ENCODE data around the gene TAB2. TPM values are rescaled to one million over a fixed set of nuclear protein-coding genes. Genes with fewer than 3 reads are reported as not detected.

The TAB2 gene
- total RNA-seq, 1 experiment from 2014 or later: 56.2 TPM

DNA sequence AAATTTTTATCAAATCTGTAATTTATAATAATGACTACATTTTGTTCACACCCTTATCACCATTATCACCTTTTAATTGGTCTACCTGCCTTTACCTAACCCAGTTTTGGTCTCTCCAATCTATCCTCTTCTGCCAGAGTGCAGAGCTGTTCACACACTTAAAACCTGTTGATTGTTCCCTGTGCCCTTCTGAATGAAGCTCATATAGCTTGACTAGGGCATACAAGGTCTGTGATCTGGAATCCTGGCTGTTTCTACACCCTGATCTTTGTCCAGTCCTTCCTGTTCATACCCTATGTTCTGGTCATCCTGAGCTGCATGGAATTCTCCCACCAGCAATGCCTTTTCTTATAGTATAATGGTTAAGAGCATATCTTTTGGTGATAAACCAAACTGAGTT is 53.6 kb downstream of the TAB2 start:
- no peak overlapping the region for H4K91ac ChIP-seq (ENCODE audit: insufficient read length, low read depth, low read length)
- no peaks in the 10 kb centered on the region for H3K9me3 ChIP-seq (ENCODE audit: control insufficient read depth, low read depth, low read length)
- H3K4me2 ChIP-seq (ENCODE audit: insufficient read depth, insufficient read length, low read length): no peak overlapping the region
- H3K4me1 ChIP-seq (ENCODE audit: insufficient read depth, low read length): no peaks in the 10 kb centered on the region
- H2AFZ ChIP-seq (ENCODE audit: low read length): no peak overlapping the region
- H2AK5ac ChIP-seq (ENCODE audit: insufficient read length, low read length): no peak overlapping the region
- peaks cover 3% of the 10 kb centered on the region; the same call in 1 of the 2 replicates for H3K79me2 ChIP-seq (ENCODE audit: insufficient read depth, low read length)
- Mint-ChIP-seq H3K4me1 (no peaks in the 10 kb centered on the region), H3K27me3 (ENCODE audit: low read depth) (no peaks in the 10 kb centered on the region), H3K4me3 (no peak overlapping the region), H3K9me3 (no peaks in the 10 kb centered on the region), H3K27ac (no peak overlapping the region; a peak in 1 of 7 replicates), H3K36me3 (ENCODE audit: insufficient read depth in 1 of 3, low read depth in 3 of 3) (peaks cover 0 to 7% (median 0%) of the 10 kb centered on the region in 3 experiments; a peak in 1 of 7 replicates)
- no peak overlapping the region for H2BK5ac ChIP-seq (ENCODE audit: insufficient read length, low read length)
- H3K56ac ChIP-seq (ENCODE audit: insufficient read length, low read depth, low read length): no peak overlapping the region
- no peak overlapping the region for H3K23ac ChIP-seq (ENCODE audit: insufficient read length, low read depth, low read length)
- H3K27ac ChIP-seq (ENCODE audit: insufficient read length, low read depth, low read length): no peak overlapping the region
- H3K23me2 ChIP-seq (ENCODE audit: insufficient read length, low read depth, low read length, poor library complexity, severe bottlenecking): no peaks in the 10 kb centered on the region
- no peak overlapping the region for H2BK20ac ChIP-seq (ENCODE audit: low read depth, low read length, poor library complexity, severe bottlenecking)
- no peak overlapping the region for H3K4ac ChIP-seq (ENCODE audit: low read depth, low read length)
- H2BK15ac ChIP-seq (ENCODE audit: low read depth, low read length): no peak overlapping the region
- H4K5ac ChIP-seq (ENCODE audit: insufficient read length, low read depth, low read length): no peak overlapping the region
- DNase-seq: no peak
- H2BK120ac ChIP-seq (ENCODE audit: low read depth, low read length, poor library complexity, severe bottlenecking): no peak overlapping the region
- H3K79me1 ChIP-seq (ENCODE audit: insufficient read depth, low read depth, low read length, poor library complexity, severe bottlenecking): peaks cover 6% of the 10 kb centered on the region
- no peak overlapping the region for H3K18ac ChIP-seq (ENCODE audit: insufficient read length, low read depth, low read length)
- H2BK12ac ChIP-seq (ENCODE audit: insufficient read length, low read depth, low read length): no peak overlapping the region
- no peaks in the 10 kb centered on the region for H3K27me3 ChIP-seq (ENCODE audit: insufficient read depth, low read length)
- no peak overlapping the region for H3K14ac ChIP-seq (ENCODE audit: insufficient read depth, low read length)
- H4K20me1 ChIP-seq (ENCODE audit: control insufficient read depth, insufficient read depth, insufficient read length): no peaks in the 10 kb centered on the region
- TF ChIP-seq, protein P1, sequence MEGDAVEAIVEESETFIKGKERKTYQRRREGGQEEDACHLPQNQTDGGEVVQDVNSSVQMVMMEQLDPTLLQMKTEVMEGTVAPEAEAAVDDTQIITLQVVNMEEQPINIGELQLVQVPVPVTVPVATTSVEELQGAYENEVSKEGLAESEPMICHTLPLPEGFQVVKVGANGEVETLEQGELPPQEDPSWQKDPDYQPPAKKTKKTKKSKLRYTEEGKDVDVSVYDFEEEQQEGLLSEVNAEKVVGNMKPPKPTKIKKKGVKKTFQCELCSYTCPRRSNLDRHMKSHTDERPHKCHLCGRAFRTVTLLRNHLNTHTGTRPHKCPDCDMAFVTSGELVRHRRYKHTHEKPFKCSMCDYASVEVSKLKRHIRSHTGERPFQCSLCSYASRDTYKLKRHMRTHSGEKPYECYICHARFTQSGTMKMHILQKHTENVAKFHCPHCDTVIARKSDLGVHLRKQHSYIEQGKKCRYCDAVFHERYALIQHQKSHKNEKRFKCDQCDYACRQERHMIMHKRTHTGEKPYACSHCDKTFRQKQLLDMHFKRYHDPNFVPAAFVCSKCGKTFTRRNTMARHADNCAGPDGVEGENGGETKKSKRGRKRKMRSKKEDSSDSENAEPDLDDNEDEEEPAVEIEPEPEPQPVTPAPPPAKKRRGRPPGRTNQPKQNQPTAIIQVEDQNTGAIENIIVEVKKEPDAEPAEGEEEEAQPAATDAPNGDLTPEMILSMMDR (conservative IDR thresholded peaks at IDR 0.05): no peak
- no peak overlapping the region for H3K9ac ChIP-seq (ENCODE audit: extremely low read depth, insufficient read length, low read length)
- H4K8ac ChIP-seq (replicated peaks; ENCODE audit: insufficient read length, low read depth, low read length): no peak overlapping the region
- no peak overlapping the region for H3T11ph ChIP-seq (ENCODE audit: low read length)
